Brain microvascular endothelial cell (primary cell): ENCODE results near the gene MATR3.
A peak's percentile ranks its signal among the peaks of the same experiment; 100 is the strongest.
"Not testable (repeated sequence)": the region's sequence is repeated elsewhere in the genome, so short reads cannot be mapped to it uniquely, and the experiment has no call there.

ENCODE experiments used
- DNase-seq: peaks from one replicate; pipeline ENCODE4 v3.0.0-alpha.2; 2020
- H3K27ac ChIP-seq: fragments of 250-450 bp; sonication (Bioruptor Pico); 2 replicates; pipeline ENCODE4 v1.5.1; 2020; ENCODE audit warnings: mild to moderate bottlenecking, moderate library complexity
- H3K27me3 ChIP-seq: fragments of 250-450 bp; sonication (Bioruptor Pico); replicated peaks from 2 replicates; pipeline ENCODE4 v1.5.1; 2020; ENCODE audit warnings: mild to moderate bottlenecking
- H3K36me3 ChIP-seq: fragments of 250-450 bp; sonication (Bioruptor Pico); replicated peaks from 2 replicates; pipeline ENCODE4 v1.5.1; 2020; ENCODE audit warnings: mild to moderate bottlenecking
- H3K4me3 ChIP-seq: 2 replicates; pipeline ENCODE4 v1.5.1; 2011; ENCODE audit warnings: low read depth, mild to moderate bottlenecking, control low read depth, low read length, moderate library complexity
- in situ Hi-C: cut with HindIII; loops from 2 replicates; pipeline ENCODE4 v1.10.0; 2017; ENCODE audit warnings: low sequenced_read_pairs, low pct_ligation_motif_present
- TF ChIP-seq, protein P1 (sequence below): IDR thresholded peaks from 2 replicates; pipeline ENCODE4 v1.5.1; 2011; ENCODE audit warnings: low read depth, mild to moderate bottlenecking, moderate library complexity, low read length, control low read depth, inconsistent platforms; ENCODE audit errors: missing control alignments

Gene MATR3

DNA sequence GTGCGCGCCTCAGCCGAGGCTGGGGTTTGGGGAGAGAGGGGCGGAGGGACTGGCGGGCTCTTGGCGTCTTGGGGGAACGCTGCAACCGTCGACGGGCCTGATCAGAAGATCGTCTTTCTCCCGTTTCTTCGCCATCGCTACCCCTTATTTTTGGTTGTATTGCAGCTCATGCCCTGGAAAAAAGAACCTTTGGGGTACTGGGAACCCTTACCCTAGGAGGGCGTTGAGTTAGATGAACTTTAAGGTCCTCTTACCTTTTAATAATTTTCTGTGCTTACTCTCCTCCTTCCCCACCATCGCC is 48.8 kb downstream of the MATR3 start:
- TF ChIP-seq, protein P1, sequence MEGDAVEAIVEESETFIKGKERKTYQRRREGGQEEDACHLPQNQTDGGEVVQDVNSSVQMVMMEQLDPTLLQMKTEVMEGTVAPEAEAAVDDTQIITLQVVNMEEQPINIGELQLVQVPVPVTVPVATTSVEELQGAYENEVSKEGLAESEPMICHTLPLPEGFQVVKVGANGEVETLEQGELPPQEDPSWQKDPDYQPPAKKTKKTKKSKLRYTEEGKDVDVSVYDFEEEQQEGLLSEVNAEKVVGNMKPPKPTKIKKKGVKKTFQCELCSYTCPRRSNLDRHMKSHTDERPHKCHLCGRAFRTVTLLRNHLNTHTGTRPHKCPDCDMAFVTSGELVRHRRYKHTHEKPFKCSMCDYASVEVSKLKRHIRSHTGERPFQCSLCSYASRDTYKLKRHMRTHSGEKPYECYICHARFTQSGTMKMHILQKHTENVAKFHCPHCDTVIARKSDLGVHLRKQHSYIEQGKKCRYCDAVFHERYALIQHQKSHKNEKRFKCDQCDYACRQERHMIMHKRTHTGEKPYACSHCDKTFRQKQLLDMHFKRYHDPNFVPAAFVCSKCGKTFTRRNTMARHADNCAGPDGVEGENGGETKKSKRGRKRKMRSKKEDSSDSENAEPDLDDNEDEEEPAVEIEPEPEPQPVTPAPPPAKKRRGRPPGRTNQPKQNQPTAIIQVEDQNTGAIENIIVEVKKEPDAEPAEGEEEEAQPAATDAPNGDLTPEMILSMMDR, result no peak
- DNase-seq, result no peak
- Histone ChIP-seq H3K4me3 (peak overlapping the region; percentile 99), H3K27me3 (no peaks in the 10 kb centered on the region), H3K27ac (peak overlapping the region; percentile 100), H3K36me3 (peaks cover 3% of the 10 kb centered on the region)
- in situ Hi-C loops, result no loop called here

DNA sequence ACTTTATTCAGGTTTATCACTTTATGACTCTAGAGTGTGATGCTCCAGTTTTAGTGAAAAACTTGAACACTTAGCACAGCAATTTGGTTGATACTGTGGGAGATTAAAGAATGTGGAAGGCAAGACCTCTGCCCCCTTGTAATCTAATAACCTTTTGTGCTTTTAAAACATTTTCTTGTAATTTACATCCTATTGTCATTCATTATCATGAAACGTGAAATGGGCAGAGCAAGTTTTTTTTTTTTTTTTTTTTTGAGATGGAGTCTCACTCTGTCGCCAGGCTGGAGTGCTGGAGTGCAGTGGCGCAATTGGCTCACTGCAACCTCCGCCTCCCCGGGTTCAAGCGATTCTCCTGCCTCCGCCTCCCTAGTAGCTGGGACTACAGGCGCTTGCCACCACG is 49.9 kb downstream of the MATR3 start:
- Histone ChIP-seq H3K27ac (no peak overlapping the region), H3K36me3 (peaks cover 7% of the 10 kb centered on the region), H3K27me3 (no peaks in the 10 kb centered on the region), H3K4me3 (peak overlapping the region; percentile 99)
- no peak for DNase-seq
- in situ Hi-C loops, result no loop called here
- TF ChIP-seq, protein P1, result no peak

DNA sequence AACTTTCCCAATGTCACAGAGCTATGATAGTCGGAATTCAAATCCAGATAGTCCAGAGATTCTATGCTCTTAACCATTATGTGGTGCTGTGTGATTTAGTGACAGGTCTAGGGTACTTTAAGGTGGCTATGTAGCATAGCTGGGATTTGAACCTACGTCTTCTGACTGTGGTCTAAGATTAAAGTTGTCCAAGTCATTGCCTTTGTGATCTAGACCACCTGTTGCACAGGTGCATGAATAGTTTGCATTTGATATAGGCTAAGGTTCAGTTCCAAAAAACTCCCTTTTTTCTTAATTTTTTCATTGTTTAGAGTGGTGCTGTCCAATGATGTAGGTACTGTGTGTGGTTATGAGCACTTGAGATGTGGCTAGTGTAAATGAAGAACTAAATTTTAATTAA is 50.6 kb downstream of the MATR3 start:
- no peaks in the 10 kb centered on the region for H3K27me3 ChIP-seq
- peaks cover 7% of the 10 kb centered on the region for H3K36me3 ChIP-seq
- TF ChIP-seq, protein P1, result no peak
- no peak for DNase-seq
- in situ Hi-C loops, result no loop called here
- no peak overlapping the region for H3K27ac ChIP-seq
- H3K4me3 ChIP-seq, result no peak overlapping the region

- H3K27me3 ChIP-seq, H3K27ac ChIP-seq, H3K36me3 ChIP-seq, H3K4me3 ChIP-seq, in situ Hi-C loops, DNase-seq: not testable (repeated sequence)
Observed at GRCh38 chr5:139345442-139345841, 51.9 kb downstream of the MATR3 start.

DNA sequence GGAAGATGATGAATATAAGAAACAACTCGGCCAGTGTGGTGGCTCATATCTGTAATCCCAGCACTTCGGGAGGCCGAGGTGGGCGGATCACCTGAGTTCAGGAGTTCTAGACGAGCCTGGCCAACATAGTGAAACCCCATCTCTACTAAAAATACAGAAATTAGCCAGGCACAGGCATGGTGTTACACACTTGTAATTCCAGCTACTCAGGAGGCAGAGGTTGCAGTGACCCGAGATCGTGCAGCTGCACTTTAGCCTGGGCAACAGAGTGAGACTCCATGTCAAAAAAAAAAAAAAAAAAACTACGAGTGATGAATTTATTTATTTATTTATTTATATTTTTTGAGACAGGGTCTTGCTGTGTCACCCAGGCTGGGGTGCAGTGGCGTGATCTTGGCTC is 54.3 kb downstream of the MATR3 start:
- DNase-seq, H3K27ac ChIP-seq, in situ Hi-C loops, H3K4me3 ChIP-seq, H3K36me3 ChIP-seq, H3K27me3 ChIP-seq: not testable (repeated sequence)

DNA sequence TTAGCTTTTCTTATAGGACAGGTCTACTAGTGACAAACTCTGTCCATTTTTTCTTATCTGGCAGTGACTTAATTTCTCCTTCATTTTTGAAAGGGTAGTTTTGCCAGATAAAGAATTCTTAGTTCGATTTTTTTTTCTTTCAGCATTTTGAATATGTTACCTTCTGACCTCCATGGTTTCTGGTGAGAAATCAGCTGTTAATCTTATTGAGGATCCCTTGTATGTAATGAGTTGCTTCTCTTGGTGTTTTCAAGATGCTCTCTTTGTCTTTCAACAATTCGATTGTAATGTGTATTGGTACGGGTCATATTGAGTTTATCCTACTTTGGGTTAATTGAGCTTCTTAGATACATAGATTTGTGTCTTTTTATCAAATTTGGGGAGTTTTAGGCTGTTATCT is 60.6 kb downstream of the MATR3 start:
- in situ Hi-C loops, result no loop called here
- H3K27ac ChIP-seq, result no peak overlapping the region

DNA sequence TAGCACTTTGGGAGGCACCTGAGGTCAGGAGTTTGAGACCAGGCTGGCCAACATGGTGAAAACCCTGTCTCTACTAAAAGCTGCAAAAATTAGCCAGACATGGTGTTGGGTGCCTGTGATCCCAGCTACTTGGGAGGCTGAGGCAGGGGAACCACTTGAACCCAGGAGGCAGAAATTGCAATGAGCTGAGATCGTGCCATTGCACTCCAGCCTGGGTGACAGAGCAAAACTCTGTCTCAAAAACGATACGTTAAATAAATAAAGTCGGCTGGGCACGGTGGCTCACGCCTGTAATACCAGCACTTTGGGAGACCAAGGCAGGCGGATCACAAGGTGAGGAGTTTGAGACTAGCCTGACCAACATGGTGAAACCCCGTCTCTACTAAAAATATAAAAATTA is 62.4 kb downstream of the MATR3 start:
- DNase-seq, in situ Hi-C loops, H3K4me3 ChIP-seq, H3K27ac ChIP-seq, H3K36me3 ChIP-seq, H3K27me3 ChIP-seq: not testable (repeated sequence)

More for the DNA sequence above, 60.6 kb downstream of the MATR3 start:
- TF ChIP-seq, protein P1, result no peak
- no peak overlapping the region for H3K4me3 ChIP-seq
- DNase-seq, result no peak
- peaks cover 2% of the 10 kb centered on the region for H3K36me3 ChIP-seq
- no peaks in the 10 kb centered on the region for H3K27me3 ChIP-seq

- TF ChIP-seq, protein P1, result no peak
- Histone ChIP-seq H3K4me3 (no peak overlapping the region), H3K27me3 (no peaks in the 10 kb centered on the region), H3K27ac (no peak overlapping the region), H3K36me3 (no peaks in the 10 kb centered on the region)
- in situ Hi-C loops, result no loop called here
- DNase-seq, result no peak
Observed at GRCh38 chr5:139358064-139358463, 64.5 kb downstream of the MATR3 start.
